ENCODE measurements around the gene MED14.

Gene MED14

DNA sequence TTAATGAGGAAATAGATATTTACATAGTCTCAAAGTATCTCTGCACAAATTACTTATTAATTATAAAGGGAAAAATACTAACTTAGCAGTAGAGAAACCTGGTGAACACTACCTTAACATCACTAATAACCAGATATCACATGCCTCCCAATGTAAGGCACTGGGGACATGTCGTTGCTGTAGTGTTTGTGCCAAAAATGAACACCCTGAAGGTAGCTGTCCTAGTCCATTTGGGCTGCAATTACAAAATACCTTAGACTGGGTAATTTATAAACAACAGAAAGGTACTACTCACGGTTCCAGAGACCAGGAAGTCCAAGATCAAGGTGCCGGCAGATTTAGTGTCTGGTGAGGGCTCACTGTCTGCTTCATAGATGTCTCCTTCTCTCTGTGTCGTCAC, 122.8 kb downstream of the MED14 start:
- H3K23ac ChIP-seq (ENCODE audit: low read depth, low read length, poor library complexity), result no peak overlapping the region
- no peak overlapping the region for H3K4ac ChIP-seq (ENCODE audit: low read length)
- H3K27ac ChIP-seq (replicated peaks; ENCODE audit: low read length), result no peak overlapping the region
- no peaks in the 10 kb centered on the region for H3K27me3 ChIP-seq (ENCODE audit: control insufficient read depth in 3 of 3, insufficient read depth in 3 of 3, low read depth in 1 of 3, low read length in 3 of 3)
- H2AK5ac ChIP-seq (ENCODE audit: low read depth, low read length), result no peak overlapping the region
- H4K8ac ChIP-seq (ENCODE audit: low read depth, low read length), result no peak overlapping the region
- H2AFZ ChIP-seq (ENCODE audit: low read length), result no peak overlapping the region
- no peaks in the 10 kb centered on the region for H3K9me3 ChIP-seq (replicated peaks in 1 of 2; ENCODE audit: control insufficient read depth in 2 of 2, insufficient read depth in 1 of 2, low read depth in 1 of 2, low read length in 2 of 2)
- no peak overlapping the region for H4K91ac ChIP-seq (ENCODE audit: low read depth, low read length, poor library complexity)
- H3K9ac ChIP-seq (ENCODE audit: low read depth, low read length, poor library complexity), result no peak overlapping the region
- no peak for DNase-seq (ENCODE audit: low spot score)
- H2BK5ac ChIP-seq (ENCODE audit: low read length), result no peak overlapping the region
- no peaks in the 10 kb centered on the region for H3K79me1 ChIP-seq (ENCODE audit: low read depth, low read length)
- no peak overlapping the region for H2BK15ac ChIP-seq (ENCODE audit: low read length)
- no peak overlapping the region for H3K4me2 ChIP-seq (ENCODE audit: insufficient read depth, low read length, poor library complexity, severe bottlenecking)
- no peak overlapping the region for H3K18ac ChIP-seq (ENCODE audit: low read length)
- WGBS, 2 donors (ENCODE audit: extremely low coverage in 2 of 2, insufficient read length in 2 of 2, insufficient replicate concordance in 1 of 2), result no CpG with 5 or more reads among the region's 4 CpGs
- H3K14ac ChIP-seq (ENCODE audit: low read length), result no peak overlapping the region
- H2BK12ac ChIP-seq (ENCODE audit: low read length), result no peak overlapping the region
- H3K36me3 ChIP-seq (replicated peaks in 1 of 2; ENCODE audit: control insufficient read depth in 2 of 2, insufficient read depth in 2 of 2, low read length in 2 of 2), result no peaks in the 10 kb centered on the region
- H2BK120ac ChIP-seq (ENCODE audit: low read depth, low read length), result no peak overlapping the region
- H3K4me3 ChIP-seq (ENCODE audit: low read length in 2 of 2), result no peak overlapping the region
- no peaks in the 10 kb centered on the region for H3K4me1 ChIP-seq (ENCODE audit: control insufficient read depth in 2 of 2, insufficient read depth in 1 of 2, low read depth in 1 of 2, low read length in 2 of 2)

DNA sequence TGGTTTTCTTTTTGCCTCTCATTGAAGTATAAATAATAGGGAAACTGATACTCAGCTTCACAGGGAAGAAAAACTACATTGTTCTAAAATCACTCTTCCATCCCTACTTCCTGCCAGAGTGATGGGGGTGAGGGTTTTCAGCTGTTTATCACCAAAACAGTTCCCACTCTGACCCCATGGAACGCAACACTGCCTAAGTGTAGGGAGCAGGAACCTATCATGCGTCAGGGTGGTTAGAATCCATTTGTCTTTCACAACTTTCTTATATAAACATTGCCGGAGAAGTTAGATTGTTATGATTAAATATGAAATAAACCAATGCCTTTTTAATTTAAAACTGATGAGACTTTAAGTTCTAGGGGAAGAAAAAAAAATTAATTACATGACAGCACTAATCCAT, 128.0 kb downstream of the MED14 start:
- DNase-seq (ENCODE audit: low spot score), result no peak
- H3K36me3 ChIP-seq (replicated peaks in 1 of 2; ENCODE audit: control insufficient read depth in 2 of 2, insufficient read depth in 2 of 2, low read length in 2 of 2), result peaks cover 0 to 4% of the 10 kb centered on the region in 2 donors
- no peak overlapping the region for H3K23ac ChIP-seq (ENCODE audit: low read depth, low read length, poor library complexity)
- no peak overlapping the region for H3K9ac ChIP-seq (ENCODE audit: low read depth, low read length, poor library complexity)
- no peaks in the 10 kb centered on the region for H3K79me1 ChIP-seq (ENCODE audit: low read depth, low read length)
- no peak overlapping the region for H4K91ac ChIP-seq (ENCODE audit: low read depth, low read length, poor library complexity)
- H2BK12ac ChIP-seq (ENCODE audit: low read length), result no peak overlapping the region
- no peak overlapping the region for H2BK5ac ChIP-seq (ENCODE audit: low read length)
- no peak overlapping the region for H3K4me3 ChIP-seq (ENCODE audit: low read length in 2 of 2)
- H2AK5ac ChIP-seq (ENCODE audit: low read depth, low read length), result no peak overlapping the region
- no peak overlapping the region for H3K18ac ChIP-seq (ENCODE audit: low read length)
- H3K4me2 ChIP-seq (ENCODE audit: insufficient read depth, low read length, poor library complexity, severe bottlenecking), result no peak overlapping the region
- H3K27ac ChIP-seq (replicated peaks; ENCODE audit: low read length), result no peak overlapping the region
- no peak overlapping the region for H3K4ac ChIP-seq (ENCODE audit: low read length)
- no peak overlapping the region for H2BK15ac ChIP-seq (ENCODE audit: low read length)
- no peak overlapping the region for H4K8ac ChIP-seq (ENCODE audit: low read depth, low read length)
- H3K9me3 ChIP-seq (replicated peaks in 1 of 2; ENCODE audit: control insufficient read depth in 2 of 2, insufficient read depth in 1 of 2, low read depth in 1 of 2, low read length in 2 of 2), result no peaks in the 10 kb centered on the region
- no CpG with 5 or more reads among the region's 3 CpGs for WGBS, 2 donors (ENCODE audit: extremely low coverage in 2 of 2, insufficient read length in 2 of 2, insufficient replicate concordance in 1 of 2)
- no peak overlapping the region for H3K14ac ChIP-seq (ENCODE audit: low read length)
- no peak overlapping the region for H2AFZ ChIP-seq (ENCODE audit: low read length)
- H3K4me1 ChIP-seq (ENCODE audit: control insufficient read depth in 2 of 2, insufficient read depth in 1 of 2, low read depth in 1 of 2, low read length in 2 of 2), result no peaks in the 10 kb centered on the region
- no peak overlapping the region for H2BK120ac ChIP-seq (ENCODE audit: low read depth, low read length)
- no peaks in the 10 kb centered on the region for H3K27me3 ChIP-seq (ENCODE audit: control insufficient read depth in 3 of 3, insufficient read depth in 3 of 3, low read depth in 1 of 3, low read length in 3 of 3)

DNA sequence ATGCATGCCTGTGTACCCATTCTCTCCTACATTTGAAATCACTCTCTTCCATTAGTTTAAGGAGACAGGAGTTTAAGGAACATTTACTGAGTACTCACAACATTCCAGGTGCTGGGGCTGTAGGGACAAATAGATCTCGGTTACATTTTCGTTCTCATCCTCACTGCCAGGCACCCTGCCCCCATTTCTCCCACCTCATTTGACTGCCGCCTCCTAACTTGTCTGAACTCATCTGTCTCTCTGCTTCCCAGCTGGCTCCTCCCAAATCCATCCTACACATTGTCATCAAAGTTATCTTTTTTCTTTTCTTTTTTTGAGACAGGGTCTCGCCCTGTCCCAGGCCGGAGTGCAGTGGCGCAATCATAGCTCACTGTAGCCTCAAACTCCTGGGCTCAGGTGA, 131.9 kb downstream of the MED14 start:
- DNase-seq (ENCODE audit: low spot score), result no peak
- H2AK5ac ChIP-seq (ENCODE audit: low read depth, low read length), result no peak overlapping the region
- no peak overlapping the region for H3K18ac ChIP-seq (ENCODE audit: low read length)
- no peak overlapping the region for H3K14ac ChIP-seq (ENCODE audit: low read length)
- no peak overlapping the region for H4K8ac ChIP-seq (ENCODE audit: low read depth, low read length)
- H3K9ac ChIP-seq (ENCODE audit: low read depth, low read length, poor library complexity), result no peak overlapping the region
- H2AFZ ChIP-seq (ENCODE audit: low read length), result no peak overlapping the region
- H3K4me2 ChIP-seq (ENCODE audit: insufficient read depth, low read length, poor library complexity, severe bottlenecking), result no peak overlapping the region
- no peak overlapping the region for H2BK120ac ChIP-seq (ENCODE audit: low read depth, low read length)
- peaks cover 3 to 33% of the 10 kb centered on the region in 2 donors for H3K36me3 ChIP-seq (replicated peaks in 1 of 2; ENCODE audit: control insufficient read depth in 2 of 2, insufficient read depth in 2 of 2, low read length in 2 of 2)
- no peaks in the 10 kb centered on the region for H3K27me3 ChIP-seq (ENCODE audit: control insufficient read depth in 3 of 3, insufficient read depth in 3 of 3, low read depth in 1 of 3, low read length in 3 of 3)
- H2BK5ac ChIP-seq (ENCODE audit: low read length), result no peak overlapping the region
- whole genome bisulfite sequencing, 2 donors (ENCODE audit: extremely low coverage in 2 of 2, insufficient read length in 2 of 2, insufficient replicate concordance in 1 of 2), result no CpG with 5 or more reads among the region's 6 CpGs
- H3K4me1 ChIP-seq (ENCODE audit: control insufficient read depth in 2 of 2, insufficient read depth in 1 of 2, low read depth in 1 of 2, low read length in 2 of 2), result no peaks in the 10 kb centered on the region
- H3K27ac ChIP-seq (replicated peaks; ENCODE audit: low read length), result no peak overlapping the region
- H4K91ac ChIP-seq (ENCODE audit: low read depth, low read length, poor library complexity), result no peak overlapping the region
- no peak overlapping the region for H3K4me3 ChIP-seq (ENCODE audit: low read length in 2 of 2)
- H3K9me3 ChIP-seq (replicated peaks in 1 of 2; ENCODE audit: control insufficient read depth in 2 of 2, insufficient read depth in 1 of 2, low read depth in 1 of 2, low read length in 2 of 2), result no peaks in the 10 kb centered on the region
- H3K4ac ChIP-seq (ENCODE audit: low read length), result no peak overlapping the region
- H2BK15ac ChIP-seq (ENCODE audit: low read length), result no peak overlapping the region
- H3K23ac ChIP-seq (ENCODE audit: low read depth, low read length, poor library complexity), result no peak overlapping the region
- H3K79me1 ChIP-seq (ENCODE audit: low read depth, low read length), result no peaks in the 10 kb centered on the region
- no peak overlapping the region for H2BK12ac ChIP-seq (ENCODE audit: low read length)
